Ishikawa (cell line): ENCODE results near the gene ADAT2.

Experiments
- CEBPB ChIP-seq: IDR thresholded peaks from 2 replicates; pipeline ENCODE4 v1.6.1; 2012
- CREB1 ChIP-seq: IDR thresholded peaks from 2 replicates; pipeline ENCODE4 v1.6.1; 2012; ENCODE audit warnings: low read depth
- EGR1 ChIP-seq: IDR thresholded peaks from 2 replicates; pipeline ENCODE4 v1.6.1; 2012
- EP300 ChIP-seq: IDR thresholded peaks from 2 replicates; pipeline ENCODE4 v1.6.1; 2012; ENCODE audit warnings: borderline replicate concordance
- FOXM1 ChIP-seq: IDR thresholded peaks from 2 replicates; pipeline ENCODE4 v1.6.1; 2012; ENCODE audit warnings: low read depth, borderline replicate concordance
- NFIC ChIP-seq: IDR thresholded peaks from 2 replicates; pipeline ENCODE4 v1.6.1; 2012
- TAF1 ChIP-seq: IDR thresholded peaks from 2 replicates; pipeline ENCODE4 v1.6.1; 2012; ENCODE audit warnings: low read depth, mild to moderate bottlenecking
- TCF12 ChIP-seq: IDR thresholded peaks from 2 replicates; pipeline ENCODE4 v1.6.1; 2012; ENCODE audit warnings: low read depth
- TEAD4 ChIP-seq: IDR thresholded peaks from 2 replicates; pipeline ENCODE4 v1.6.1; 2012
- USF1 ChIP-seq: IDR thresholded peaks from 2 replicates; pipeline ENCODE4 v1.6.1; 2012
- TF ChIP-seq, protein P1 (sequence below): IDR thresholded peaks from 2 replicates; pipeline ENCODE4 v1.6.1; 2012; ENCODE audit warnings: low read depth, mild to moderate bottlenecking

- TF ChIP-seq EP300 (no peak), EGR1 (no peak), USF1 (no peak), TAF1 (no peak), CEBPB (no peak), NFIC (no peak), CREB1 (no peak), FOXM1 (no peak), TEAD4 (no peak), TCF12 (no peak)
- TF ChIP-seq, protein P1, sequence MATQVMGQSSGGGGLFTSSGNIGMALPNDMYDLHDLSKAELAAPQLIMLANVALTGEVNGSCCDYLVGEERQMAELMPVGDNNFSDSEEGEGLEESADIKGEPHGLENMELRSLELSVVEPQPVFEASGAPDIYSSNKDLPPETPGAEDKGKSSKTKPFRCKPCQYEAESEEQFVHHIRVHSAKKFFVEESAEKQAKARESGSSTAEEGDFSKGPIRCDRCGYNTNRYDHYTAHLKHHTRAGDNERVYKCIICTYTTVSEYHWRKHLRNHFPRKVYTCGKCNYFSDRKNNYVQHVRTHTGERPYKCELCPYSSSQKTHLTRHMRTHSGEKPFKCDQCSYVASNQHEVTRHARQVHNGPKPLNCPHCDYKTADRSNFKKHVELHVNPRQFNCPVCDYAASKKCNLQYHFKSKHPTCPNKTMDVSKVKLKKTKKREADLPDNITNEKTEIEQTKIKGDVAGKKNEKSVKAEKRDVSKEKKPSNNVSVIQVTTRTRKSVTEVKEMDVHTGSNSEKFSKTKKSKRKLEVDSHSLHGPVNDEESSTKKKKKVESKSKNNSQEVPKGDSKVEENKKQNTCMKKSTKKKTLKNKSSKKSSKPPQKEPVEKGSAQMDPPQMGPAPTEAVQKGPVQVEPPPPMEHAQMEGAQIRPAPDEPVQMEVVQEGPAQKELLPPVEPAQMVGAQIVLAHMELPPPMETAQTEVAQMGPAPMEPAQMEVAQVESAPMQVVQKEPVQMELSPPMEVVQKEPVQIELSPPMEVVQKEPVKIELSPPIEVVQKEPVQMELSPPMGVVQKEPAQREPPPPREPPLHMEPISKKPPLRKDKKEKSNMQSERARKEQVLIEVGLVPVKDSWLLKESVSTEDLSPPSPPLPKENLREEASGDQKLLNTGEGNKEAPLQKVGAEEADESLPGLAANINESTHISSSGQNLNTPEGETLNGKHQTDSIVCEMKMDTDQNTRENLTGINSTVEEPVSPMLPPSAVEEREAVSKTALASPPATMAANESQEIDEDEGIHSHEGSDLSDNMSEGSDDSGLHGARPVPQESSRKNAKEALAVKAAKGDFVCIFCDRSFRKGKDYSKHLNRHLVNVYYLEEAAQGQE, result no peak
Observed at GRCh38 chr6:143496974-143497373, 46.5 kb upstream of the ADAT2 start.
